D341Med (cell line): ENCODE results near the gene PARP15.
"Not testable (repeated sequence)": the region's sequence is repeated elsewhere in the genome, so short reads cannot be mapped to it uniquely, and the experiment has no call there.

Source experiments
- DNase-seq: peaks from one replicate; pipeline ENCODE4 v3.0.0; 2012; ENCODE audit warnings: low spot score

The PARP15 gene

GRCh38 chr3:122668930-122669730, 91.7 kb downstream of the PARP15 start:
- no peak for DNase-seq

GRCh38 chr3:122671553-122671952, 94.1 kb downstream of the PARP15 start:
- DNase-seq = no peak

- DNase-seq = no peak
These were observed 96.9 kb downstream of the PARP15 start for GRCh38 chr3:122674339-122674738.

GRCh38 chr3:122676759-122677158, 99.3 kb downstream of the PARP15 start:
- no peak for DNase-seq

- no peak for DNase-seq
These were observed 99.8 kb downstream of the PARP15 start for GRCh38 chr3:122677216-122677615.

GRCh38 chr3:122678506-122678905, 101.1 kb downstream of the PARP15 start:
- no peak for DNase-seq

GRCh38 chr3:122679085-122679881, 101.8 kb downstream of the PARP15 start:
- DNase-seq = peak; percentile 79

- no peak for DNase-seq
These were observed 102.5 kb downstream of the PARP15 start for GRCh38 chr3:122679882-122680474.

- DNase-seq = no peak
These were observed 103.2 kb downstream of the PARP15 start, which contains the start of gene PARP14 for GRCh38 chr3:122680475-122681283. PARP14 (plus strand) TSS chr3:122680839; CDS start chr3:122680884, 45 bp downstream.

GRCh38 chr3:122681284-122681973, 104.0 kb downstream of the PARP15 start:
- no peak for DNase-seq

- no peak for DNase-seq
These were observed 104.5 kb downstream of the PARP15 start for GRCh38 chr3:122681974-122682409.

GRCh38 chr3:122682778-122683411, 105.4 kb downstream of the PARP15 start:
- DNase-seq = not testable (repeated sequence)

GRCh38 chr3:122687298-122687697, 109.8 kb downstream of the PARP15 start:
- DNase-seq = no peak
